ENCODE measurements around the gene ADRA2C. TPM values are rescaled to one million over a fixed set of nuclear protein-coding genes. Genes with fewer than 3 reads are reported as not detected.

Gene ADRA2C
- total RNA-seq, 1 experiment from 2014 or later: 0.28 TPM

- no peak for DNase-seq (ENCODE audit: unreplicated experiment)
- peaks cover 70% of the 10 kb centered on the region for H3K27me3 Mint-ChIP-seq (ENCODE audit: insufficient read depth, unreplicated experiment)
- POLR2A ChIA-PET: no interaction called here
- no peak overlapping the region for H3K4me3 Mint-ChIP-seq (ENCODE audit: unreplicated experiment)
- H3K4me1 Mint-ChIP-seq (ENCODE audit: insufficient read depth, unreplicated experiment): peaks cover 6% of the 10 kb centered on the region
- TF ChIP-seq CTCF (IDR thresholded peaks at IDR 0.05; ENCODE audit: unreplicated experiment): no peak
- peaks cover 18% of the 10 kb centered on the region for H3K9me3 Mint-ChIP-seq (ENCODE audit: unreplicated experiment)
- no peak overlapping the region for H3K27ac Mint-ChIP-seq (ENCODE audit: low read depth, unreplicated experiment)
- H3K36me3 Mint-ChIP-seq (ENCODE audit: insufficient read depth, unreplicated experiment): no peaks in the 10 kb centered on the region
- intact Hi-C loops (cut with micrococcal nuclease): no loop called here
- CTCF ChIA-PET: no interaction called here
- BruUV-seq (replicated peaks): no TSS peak
These were observed 44.6 kb upstream of the ADRA2C start for GRCh38 chr4:3721627-3722026.

DNA sequence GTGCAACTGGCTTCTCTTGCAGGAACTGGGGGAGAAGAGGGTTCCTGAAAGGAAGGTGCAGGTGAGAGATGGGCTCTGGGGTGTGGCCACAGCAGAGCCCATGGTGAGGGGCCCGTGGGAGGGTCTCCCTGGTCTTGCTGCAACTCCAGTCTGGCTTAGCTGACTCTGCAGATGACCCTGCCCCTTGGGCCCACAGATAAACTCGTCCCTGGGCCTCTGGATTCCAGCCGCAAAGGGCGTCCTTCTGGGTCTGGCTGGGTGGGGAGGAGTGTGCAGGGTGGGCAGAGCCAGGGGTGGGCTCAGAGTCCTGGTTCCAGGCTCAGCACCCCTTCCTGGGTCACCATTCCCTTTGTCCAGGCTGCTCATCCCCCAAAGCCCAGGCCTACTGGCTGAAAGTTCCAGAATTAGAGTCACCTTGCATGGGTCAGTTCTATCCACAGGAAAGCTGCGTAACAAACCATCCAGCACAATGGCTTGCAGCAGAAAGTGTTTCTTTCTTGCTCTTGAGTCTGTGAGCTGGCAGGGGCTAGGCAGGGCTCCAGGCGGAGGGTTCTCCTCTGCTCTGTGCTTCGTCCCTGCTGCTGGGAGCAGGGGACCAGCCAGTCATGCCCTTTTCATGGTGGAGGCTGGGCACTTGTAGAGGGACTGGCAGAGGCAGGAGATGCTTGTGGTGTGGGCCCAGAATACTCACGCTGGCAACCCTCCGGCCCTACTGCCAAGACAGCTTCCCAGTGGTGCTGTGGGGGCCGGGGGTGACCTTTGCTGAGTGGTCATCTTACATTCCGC is 43.5 kb upstream of the ADRA2C start:
- TF ChIP-seq CTCF (IDR thresholded peaks at IDR 0.05; ENCODE audit: unreplicated experiment): no peak
- no TSS peak for BruUV-seq (replicated peaks)
- Mint-ChIP-seq H3K9me3 (ENCODE audit: unreplicated experiment) (peaks cover 18% of the 10 kb centered on the region), H3K27me3 (ENCODE audit: insufficient read depth, unreplicated experiment) (peaks cover 65% of the 10 kb centered on the region), H3K36me3 (ENCODE audit: insufficient read depth, unreplicated experiment) (no peaks in the 10 kb centered on the region), H3K27ac (ENCODE audit: low read depth, unreplicated experiment) (no peak overlapping the region), H3K4me3 (ENCODE audit: unreplicated experiment) (no peak overlapping the region), H3K4me1 (ENCODE audit: insufficient read depth, unreplicated experiment) (peaks cover 6% of the 10 kb centered on the region)
- intact Hi-C loops (cut with micrococcal nuclease): no loop called here
- POLR2A ChIA-PET: no interaction called here
- CTCF ChIA-PET: no interaction called here
- DNase-seq (ENCODE audit: unreplicated experiment): no peak

GRCh38 chr4:3723232-3723642 is 42.9 kb upstream of the ADRA2C start:
- peaks cover 6% of the 10 kb centered on the region for H3K4me1 Mint-ChIP-seq (ENCODE audit: insufficient read depth, unreplicated experiment)
- no peak for TF ChIP-seq CTCF (IDR thresholded peaks at IDR 0.05; ENCODE audit: unreplicated experiment)
- peaks cover 12% of the 10 kb centered on the region for H3K9me3 Mint-ChIP-seq (ENCODE audit: unreplicated experiment)
- no peak overlapping the region for H3K27ac Mint-ChIP-seq (ENCODE audit: low read depth, unreplicated experiment)
- no peak overlapping the region for H3K4me3 Mint-ChIP-seq (ENCODE audit: unreplicated experiment)
- BruUV-seq (replicated peaks): no TSS peak
- ChIA-PET POLR2A (no interaction called here), CTCF (no interaction called here)
- DNase-seq (ENCODE audit: unreplicated experiment): no peak
- H3K36me3 Mint-ChIP-seq (ENCODE audit: insufficient read depth, unreplicated experiment): no peaks in the 10 kb centered on the region
- intact Hi-C loops (cut with micrococcal nuclease): no loop called here
- peaks cover 59% of the 10 kb centered on the region for H3K27me3 Mint-ChIP-seq (ENCODE audit: insufficient read depth, unreplicated experiment)

GRCh38 chr4:3724319-3725231 is 41.6 kb upstream of the ADRA2C start:
- POLR2A ChIA-PET: no interaction called here
- H3K36me3 Mint-ChIP-seq (ENCODE audit: insufficient read depth, unreplicated experiment): no peaks in the 10 kb centered on the region
- no peak overlapping the region for H3K27ac Mint-ChIP-seq (ENCODE audit: low read depth, unreplicated experiment)
- H3K9me3 Mint-ChIP-seq (ENCODE audit: unreplicated experiment): no peaks in the 10 kb centered on the region
- peaks cover 55% of the 10 kb centered on the region for H3K27me3 Mint-ChIP-seq (ENCODE audit: insufficient read depth, unreplicated experiment)
- intact Hi-C loops (cut with micrococcal nuclease): no loop called here
- peak; percentile 16 for DNase-seq (ENCODE audit: unreplicated experiment)
- CTCF ChIA-PET: interaction anchor here (0.6 to 0.9 kb wide), 3 partner anchors 11 to 536 kb away, joined by 3 to 4 read pairs (median 3); no protein-coding TSS in a partner anchor
- H3K4me3 Mint-ChIP-seq (ENCODE audit: unreplicated experiment): no peak overlapping the region
- no TSS peak for BruUV-seq (replicated peaks)
- peaks cover 10% of the 10 kb centered on the region for H3K4me1 Mint-ChIP-seq (ENCODE audit: insufficient read depth, unreplicated experiment)
- TF ChIP-seq CTCF (IDR thresholded peaks at IDR 0.05; ENCODE audit: unreplicated experiment): no peak

Measured in MCF 10A (cell line).